OCI-LY3 (cell line): ENCODE results near the gene CPA2.
"Not testable (repeated sequence)": the region's sequence is repeated elsewhere in the genome, so short reads cannot be mapped to it uniquely, and the experiment has no call there.

Experiments used
- H2AFZ ChIP-seq: fragments of 200-600, 300-600 bp; shearing (Covaris generic); 2 replicates; pipeline ENCODE4 v1.6.0; 2014; ENCODE audit warnings: antibody characterized with exemption, low read depth, low read length
- H3K27ac ChIP-seq: fragments of 200-600, 300-600 bp; sonication (generic); 2 replicates; pipeline ENCODE4 v1.5.1; 2014; ENCODE audit warnings: mild to moderate bottlenecking, low read length, moderate library complexity, mixed read lengths
- H3K27me3 ChIP-seq: fragments of 200-600, 300-600 bp; sonication (generic); 2 replicates; pipeline ENCODE4 v1.6.1; 2014; ENCODE audit warnings: low read depth, low read length, mixed read lengths
- H3K36me3 ChIP-seq: fragments of 200-600, 300-600 bp; sonication (generic); replicated peaks from 2 replicates; pipeline ENCODE3; 2014; ENCODE audit warnings: low read depth, low read length, mixed read lengths
- H3K4me1 ChIP-seq: fragments of 300-600, 200-600 bp; sonication (generic); 2 replicates; pipeline ENCODE4 v1.6.1; 2014; ENCODE audit warnings: low read length, mixed read lengths
- H3K4me2 ChIP-seq: fragments of 200-600, 300-600 bp; sonication (generic); 2 replicates; pipeline ENCODE4 v1.6.1; 2014; ENCODE audit warnings: low read length, mixed read lengths
- H3K4me3 ChIP-seq: fragments of 300-600, 200-600 bp; sonication (generic); 2 replicates; pipeline ENCODE4 v1.5.1; 2014; ENCODE audit warnings: antibody characterized with exemption, mild to moderate bottlenecking, low read length, moderate library complexity
- H3K79me2 ChIP-seq: fragments of 300-600, 200-600 bp; shearing (Covaris generic); 2 replicates; pipeline ENCODE4 v1.6.1; 2014; ENCODE audit warnings: mild to moderate bottlenecking, low read length, mixed read lengths
- H3K9ac ChIP-seq: fragments of 300-600, 200-600 bp; shearing (Covaris generic); 2 replicates; pipeline ENCODE4 v1.6.0; 2014; ENCODE audit warnings: mild to moderate bottlenecking, low read length, moderate library complexity
- H3K9me3 ChIP-seq: fragments of 200-600, 300-600 bp; shearing (Covaris generic); 2 replicates; pipeline ENCODE4 v1.6.1; 2014; ENCODE audit warnings: low read length, mixed read lengths; ENCODE audit not compliant: insufficient read depth
- H4K20me1 ChIP-seq: fragments of 200-600, 300-600 bp; sonication (generic); 2 replicates; pipeline ENCODE4 v1.6.1; 2016; ENCODE audit warnings: low read length, mixed read lengths; ENCODE audit not compliant: insufficient read depth
- EZH2phosphoT487 ChIP-seq: fragments of 200-600 bp; shearing (Covaris generic); IDR thresholded peaks from 2 replicates; pipeline ENCODE4 v1.6.1; 2018; ENCODE audit warnings: antibody characterized with exemption, mixed run types, low read depth
- TF ChIP-seq, protein P1 (sequence below): fragments of 200-600, 300-600 bp; sonication (generic); IDR thresholded peaks from 2 replicates; pipeline ENCODE4 v1.5.1; 2014; ENCODE audit warnings: antibody characterized with exemption, low read length, low read depth

Gene CPA2

DNA sequence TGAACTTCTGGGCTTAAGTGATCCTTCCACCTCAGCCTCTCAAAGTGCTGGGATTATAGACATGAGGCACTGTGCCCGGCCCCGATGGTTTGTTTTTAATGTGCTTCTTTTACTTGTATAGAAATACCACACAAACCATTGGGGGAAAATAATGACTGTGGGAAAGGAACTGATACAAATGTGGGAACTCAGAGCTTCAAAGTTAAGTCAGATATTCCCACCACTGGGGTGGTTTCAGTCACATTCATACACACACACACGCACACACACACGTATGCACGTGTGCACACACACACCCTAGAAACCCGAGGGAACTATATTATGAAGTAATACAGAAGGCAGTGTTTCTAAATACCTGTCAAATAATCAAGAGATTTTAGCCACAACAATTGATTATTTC lies 43.3 kb downstream of the CPA2 start:
- Histone ChIP-seq H4K20me1 (no peaks in the 10 kb centered on the region), H3K4me3 (no peak overlapping the region), H3K9me3 (no peaks in the 10 kb centered on the region), H3K79me2 (no peaks in the 10 kb centered on the region), H3K27me3 (peaks cover 35% of the 10 kb centered on the region), H3K4me1 (peaks cover 12% of the 10 kb centered on the region), H2AFZ (no peak overlapping the region), H3K36me3 (no peaks in the 10 kb centered on the region), H3K9ac (no peak overlapping the region), H3K4me2 (peak overlapping the region; percentile 31), H3K27ac (no peak overlapping the region)
- no peak for TF ChIP-seq EZH2phosphoT487
- TF ChIP-seq, protein P1, sequence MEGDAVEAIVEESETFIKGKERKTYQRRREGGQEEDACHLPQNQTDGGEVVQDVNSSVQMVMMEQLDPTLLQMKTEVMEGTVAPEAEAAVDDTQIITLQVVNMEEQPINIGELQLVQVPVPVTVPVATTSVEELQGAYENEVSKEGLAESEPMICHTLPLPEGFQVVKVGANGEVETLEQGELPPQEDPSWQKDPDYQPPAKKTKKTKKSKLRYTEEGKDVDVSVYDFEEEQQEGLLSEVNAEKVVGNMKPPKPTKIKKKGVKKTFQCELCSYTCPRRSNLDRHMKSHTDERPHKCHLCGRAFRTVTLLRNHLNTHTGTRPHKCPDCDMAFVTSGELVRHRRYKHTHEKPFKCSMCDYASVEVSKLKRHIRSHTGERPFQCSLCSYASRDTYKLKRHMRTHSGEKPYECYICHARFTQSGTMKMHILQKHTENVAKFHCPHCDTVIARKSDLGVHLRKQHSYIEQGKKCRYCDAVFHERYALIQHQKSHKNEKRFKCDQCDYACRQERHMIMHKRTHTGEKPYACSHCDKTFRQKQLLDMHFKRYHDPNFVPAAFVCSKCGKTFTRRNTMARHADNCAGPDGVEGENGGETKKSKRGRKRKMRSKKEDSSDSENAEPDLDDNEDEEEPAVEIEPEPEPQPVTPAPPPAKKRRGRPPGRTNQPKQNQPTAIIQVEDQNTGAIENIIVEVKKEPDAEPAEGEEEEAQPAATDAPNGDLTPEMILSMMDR, result no peak

DNA sequence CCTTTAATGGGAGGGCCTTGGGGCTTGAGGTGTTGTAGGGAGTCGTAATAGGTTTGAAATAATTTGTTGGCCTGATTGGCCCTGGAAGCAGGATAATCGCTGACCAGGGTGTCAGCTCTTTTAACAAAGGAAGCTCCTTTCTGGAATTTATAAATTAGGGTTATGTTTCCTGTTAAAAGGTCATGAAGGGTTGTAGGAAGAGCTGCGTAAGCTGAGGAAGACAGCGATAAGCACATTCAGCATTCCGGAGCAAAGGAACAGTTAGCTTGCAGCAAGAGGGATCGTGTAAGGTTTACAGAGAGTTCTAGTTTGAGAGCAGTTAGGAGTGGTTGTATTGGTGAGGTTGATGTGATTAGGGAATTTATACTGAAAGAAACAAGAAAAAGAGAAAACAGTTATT lies 47.6 kb downstream of the CPA2 start:
- peaks cover 20% of the 10 kb centered on the region; the same call in 1 of the 2 replicates for H3K27me3 ChIP-seq
- no peak overlapping the region for H3K27ac ChIP-seq
- no peak overlapping the region for H3K9ac ChIP-seq
- peaks cover 12% of the 10 kb centered on the region for H3K4me1 ChIP-seq
- no peaks in the 10 kb centered on the region for H3K9me3 ChIP-seq
- H3K4me2 ChIP-seq, result no peak overlapping the region
- H3K79me2 ChIP-seq, result no peaks in the 10 kb centered on the region
- no peaks in the 10 kb centered on the region for H3K36me3 ChIP-seq
- H3K4me3 ChIP-seq, result no peak overlapping the region
- no peaks in the 10 kb centered on the region for H4K20me1 ChIP-seq
- H2AFZ ChIP-seq, result no peak overlapping the region
- no peak for TF ChIP-seq EZH2phosphoT487
- TF ChIP-seq, protein P1, result no peak

DNA sequence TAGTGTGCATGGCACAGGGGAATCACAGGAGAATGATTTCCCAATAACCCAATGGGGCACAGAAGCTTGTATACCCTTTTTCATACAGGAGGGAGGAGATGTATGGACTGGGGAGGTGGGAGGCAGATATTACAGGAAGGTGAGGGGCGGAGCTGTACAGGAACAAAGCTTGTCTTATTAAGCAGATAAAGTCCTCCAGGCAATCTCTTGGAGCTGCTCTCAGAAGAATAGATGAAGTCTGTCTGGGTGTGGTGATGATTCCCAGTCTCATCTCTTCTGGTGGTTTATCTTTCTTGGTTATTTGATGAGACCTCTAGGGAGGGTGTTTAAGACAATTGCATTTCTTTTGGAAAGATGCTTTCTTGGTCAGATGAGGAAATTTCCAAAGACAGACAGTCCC lies 52.9 kb downstream of the CPA2 start:
- H3K4me2 ChIP-seq, result no peak overlapping the region
- H3K27me3 ChIP-seq, result peaks cover 5% of the 10 kb centered on the region; the same call in 1 of the 2 replicates
- no peaks in the 10 kb centered on the region for H3K4me1 ChIP-seq
- H3K4me3 ChIP-seq, result no peak overlapping the region
- H3K36me3 ChIP-seq, result no peaks in the 10 kb centered on the region
- no peak overlapping the region for H2AFZ ChIP-seq
- H3K27ac ChIP-seq, result no peak overlapping the region
- no peak for TF ChIP-seq EZH2phosphoT487
- TF ChIP-seq, protein P1, result no peak
- no peaks in the 10 kb centered on the region for H3K79me2 ChIP-seq
- no peaks in the 10 kb centered on the region for H4K20me1 ChIP-seq
- no peaks in the 10 kb centered on the region for H3K9me3 ChIP-seq
- H3K9ac ChIP-seq, result no peak overlapping the region

DNA sequence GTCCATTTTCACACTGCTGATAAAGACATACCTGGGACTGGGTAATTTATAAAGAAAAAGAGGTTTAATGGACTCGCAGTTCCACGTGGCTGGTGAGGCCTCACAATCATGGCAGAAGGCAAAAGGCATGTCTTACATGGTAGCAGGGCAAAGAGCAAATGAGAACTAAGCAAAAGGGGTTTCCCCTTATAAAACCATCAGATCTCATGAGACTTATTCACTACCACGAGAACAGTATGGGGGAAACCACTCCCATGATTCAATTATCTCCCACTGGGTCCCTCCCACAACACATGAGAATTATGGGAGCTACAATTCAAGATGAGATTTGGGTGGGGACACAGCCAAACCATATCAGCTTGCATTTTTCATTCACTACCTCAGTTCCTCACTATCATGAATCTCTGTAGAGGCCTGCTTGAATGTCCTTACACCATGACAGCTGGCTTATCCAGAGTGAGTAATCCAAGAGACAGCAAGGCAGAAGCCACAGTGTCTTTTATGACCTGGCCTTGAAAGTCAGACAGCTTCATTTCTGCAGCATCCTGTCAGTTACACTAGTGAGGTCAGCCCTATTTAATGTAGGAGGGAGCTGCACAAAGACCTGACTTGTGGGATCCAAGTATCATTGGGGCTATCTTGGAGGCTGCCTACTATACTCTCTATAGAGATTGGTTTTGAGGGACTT lies 55.0 kb downstream of the CPA2 start:
- H4K20me1 ChIP-seq, H3K4me2 ChIP-seq, H3K36me3 ChIP-seq, H3K79me2 ChIP-seq, H3K9me3 ChIP-seq, H3K9ac ChIP-seq, H2AFZ ChIP-seq, H3K27me3 ChIP-seq, H3K27ac ChIP-seq, H3K4me1 ChIP-seq, H3K4me3 ChIP-seq: not testable (repeated sequence)
